ENCODE data around the gene LMBR1.

The LMBR1 gene

GRCh38 chr7:156669035-156669828, 223.8 kb downstream of the LMBR1 start:
- H3K4me1 ChIP-seq, result peaks cover 4% of the 10 kb centered on the region
- no peaks in the 10 kb centered on the region for H3K36me3 ChIP-seq
- no peaks in the 10 kb centered on the region for H3K27me3 ChIP-seq
- DNase-seq, result no peak
- H3K4me3 ChIP-seq (ENCODE audit: low read depth, low read length), result no peak overlapping the region
- no peak for TF ChIP-seq CTCF (IDR thresholded peaks at IDR 0.05; ENCODE audit: low read depth, low read length)
- no peaks in the 10 kb centered on the region for H3K9me3 ChIP-seq

- no peaks in the 10 kb centered on the region for H3K27me3 ChIP-seq
- H3K9me3 ChIP-seq, result no peaks in the 10 kb centered on the region
- no peak overlapping the region for H3K4me3 ChIP-seq (ENCODE audit: low read depth, low read length)
- no peaks in the 10 kb centered on the region for H3K36me3 ChIP-seq
- no peak for TF ChIP-seq CTCF (IDR thresholded peaks at IDR 0.05; ENCODE audit: low read depth, low read length)
- DNase-seq, result no peak
- H3K4me1 ChIP-seq, result peaks cover 4% of the 10 kb centered on the region
Observed at GRCh38 chr7:156668130-156668741, 224.7 kb downstream of the LMBR1 start.

GRCh38 chr7:156667110-156667426, 225.9 kb downstream of the LMBR1 start:
- Histone ChIP-seq H3K4me1 (peaks cover 4% of the 10 kb centered on the region), H3K4me3 (ENCODE audit: low read depth, low read length) (no peak overlapping the region), H3K9me3 (no peaks in the 10 kb centered on the region), H3K36me3 (0 out of 2 replicates have a peak, but pooled peaks cover under 1% of the 10 kb centered on the region), H3K27me3 (no peaks in the 10 kb centered on the region)
- no peak for DNase-seq
- TF ChIP-seq CTCF (IDR thresholded peaks at IDR 0.05; ENCODE audit: low read depth, low read length), result no peak

DNA sequence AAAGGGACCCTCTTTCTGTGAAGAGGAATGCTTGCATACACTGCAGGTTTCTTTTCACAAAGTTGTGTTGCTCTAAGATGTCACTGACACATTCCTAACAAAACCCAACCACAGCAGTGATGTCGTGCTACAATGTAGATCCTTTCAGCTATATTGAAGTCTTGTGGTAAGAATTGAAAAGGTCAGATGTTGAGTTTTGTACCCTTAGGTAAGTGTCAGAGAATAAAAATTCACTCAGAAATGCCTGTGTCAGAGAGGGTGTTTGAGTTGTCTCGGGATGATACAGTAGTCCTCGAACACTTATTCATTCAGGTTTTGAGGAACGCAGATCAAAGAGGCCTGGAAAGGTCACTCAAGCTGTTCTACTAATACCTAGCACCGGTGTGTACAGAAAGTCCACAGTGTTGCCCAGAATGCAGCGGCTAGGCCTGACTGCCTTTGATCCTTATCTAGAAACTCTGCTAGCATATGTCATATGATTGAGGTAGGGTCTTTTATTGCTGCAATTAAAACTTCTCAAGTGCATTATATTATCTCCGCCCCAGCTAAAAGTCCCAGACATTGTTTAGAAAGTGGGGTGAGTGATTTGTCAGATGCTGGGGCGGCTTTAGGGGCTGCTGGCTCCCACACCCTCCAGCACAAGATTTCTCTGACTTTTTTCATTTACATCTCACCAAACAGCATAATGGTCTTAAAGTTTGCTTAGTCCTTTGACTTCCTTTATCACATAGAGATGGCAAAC, 226.4 kb downstream of the LMBR1 start:
- Histone ChIP-seq H3K4me3 (ENCODE audit: low read depth, low read length) (no peak overlapping the region), H3K9me3 (no peaks in the 10 kb centered on the region), H3K4me1 (peaks cover 4% of the 10 kb centered on the region), H3K36me3 (0 out of 2 replicates have a peak, but pooled peaks cover 5% of the 10 kb centered on the region), H3K27me3 (no peaks in the 10 kb centered on the region)
- TF ChIP-seq CTCF (IDR thresholded peaks at IDR 0.05; ENCODE audit: low read depth, low read length), result no peak
- no peak for DNase-seq

DNA sequence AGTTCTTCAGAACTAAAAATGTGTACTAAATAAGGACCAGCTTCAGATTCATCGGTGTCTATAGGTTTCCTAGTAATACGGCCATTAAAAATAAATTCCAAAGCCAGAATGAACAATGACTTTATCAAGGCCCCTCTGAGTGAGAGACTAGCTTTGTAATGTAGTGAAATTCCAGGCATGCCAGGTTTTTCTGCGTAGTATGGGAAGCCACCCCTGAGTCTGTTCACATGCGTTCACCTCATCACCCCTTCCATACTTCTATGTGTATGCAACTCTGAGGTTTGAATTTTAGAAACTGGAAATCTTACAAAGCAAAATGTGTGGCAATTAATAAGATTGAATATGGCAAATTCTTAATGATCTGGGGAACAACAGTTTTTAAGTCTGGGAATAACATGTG, 227.9 kb downstream of the LMBR1 start:
- H3K27me3 ChIP-seq, result no peaks in the 10 kb centered on the region
- no peak for TF ChIP-seq CTCF (IDR thresholded peaks at IDR 0.05; ENCODE audit: low read depth, low read length)
- no peaks in the 10 kb centered on the region for H3K9me3 ChIP-seq
- no peak for DNase-seq
- no peak overlapping the region for H3K4me3 ChIP-seq (ENCODE audit: low read depth, low read length)
- peaks cover 4% of the 10 kb centered on the region for H3K4me1 ChIP-seq
- H3K36me3 ChIP-seq, result 0 out of 2 replicates have a peak, but pooled peaks cover 5% of the 10 kb centered on the region

All from BE2C (cell line).